Kidney (tissue), 14 donors: ENCODE results near the gene ADRA2B. TPM values are rescaled to one million over a fixed set of nuclear protein-coding genes. Genes with fewer than 3 reads are reported as not detected.
"Not testable (repeated sequence)": the region's sequence is repeated elsewhere in the genome, so short reads cannot be mapped to it uniquely, and the experiment has no call there.

Source experiments
- DNase-seq, 5 donors: peaks; one replicate each; pipeline ENCODE4 v3.0.0-alpha.2; 2013 to 2020
- FAIRE-seq: peaks from 2 replicates; lab custom pipeline; 2012; peaks lifted over from hg19 to GRCh38; lab: Jason Lieb, UNC
- H3K27ac ChIP-seq, 2 donors: one replicate each; pipeline ENCODE4 v1.7.0; 2013; ENCODE audit warnings: low read depth in 2 of 2, low read length in 2 of 2, inconsistent platforms in 1 of 2
- H3K27me3 ChIP-seq: one replicate; pipeline ENCODE4 v1.7.1; 2013; ENCODE audit warnings: low read length, inconsistent platforms; ENCODE audit not compliant: control insufficient read depth, insufficient read depth
- H3K36me3 ChIP-seq, 3 donors: one replicate each; pipeline versions ENCODE4 v1.7.0 to v1.7.1; 2013; ENCODE audit warnings: low read length in 3 of 3, control low read depth in 1 of 3, inconsistent platforms in 1 of 3; ENCODE audit not compliant: insufficient read depth in 3 of 3, control insufficient read depth in 2 of 3
- H3K4me1 ChIP-seq, 3 donors: one replicate each; pipeline versions ENCODE4 v1.7.0 to v1.7.1; 2013; ENCODE audit warnings: low read length in 3 of 3, inconsistent platforms in 1 of 3, low read depth in 1 of 3; ENCODE audit not compliant: control insufficient read depth in 2 of 3, insufficient read depth in 2 of 3
- H3K4me3 ChIP-seq, 3 donors: one replicate each; pipeline versions ENCODE4 v1.7.0 to v1.8.1; 2013; ENCODE audit warnings: low read length in 3 of 3, control low read depth in 1 of 3, inconsistent platforms in 1 of 3
- H3K9ac ChIP-seq, 3 donors: one replicate each; pipeline versions ENCODE4 v1.7.0 to v1.7.1; 2013; ENCODE audit warnings: low read length in 3 of 3, control low read depth in 1 of 3, inconsistent platforms in 1 of 3
- H3K9me3 ChIP-seq, 3 donors: one replicate each; pipeline versions ENCODE4 v1.7.0 to v1.7.1; 2013; ENCODE audit warnings: low read length in 3 of 3, control low read depth in 1 of 3, inconsistent platforms in 1 of 3; ENCODE audit not compliant: control insufficient read depth in 2 of 3, insufficient read depth in 1 of 3
- CTCF ChIP-seq: IDR thresholded peaks from 3 replicates; pipeline ENCODE4 v1.5.1; 2012; ENCODE audit warnings: mild to moderate bottlenecking, moderate library complexity, borderline replicate concordance; ENCODE audit not compliant: insufficient read depth; ENCODE audit errors: extremely low read depth
- intact Hi-C: fragments of 100-400 bp; cut with DNase I; formaldehyde crosslinking; loops from one replicate; pipeline ENCODE4 v1.11.1; 2022
- polyA plus RNA-seq: library from polyadenylated mRNA; stranded (reverse); fragments of 350-450 nt; fragmentation: Illumina TruSeq; extraction: RNeasy Lipid Tissue Mini Kit (QIAGEN cat#74804); gene quantifications from one replicate; pipeline ENCODE4 v1.2.3, GENCODE V29; 2014; ENCODE audit warnings: low read depth, low replicate concordance; ENCODE audit not compliant: insufficient read depth
- total RNA-seq: library from RNA; stranded (reverse); fragmentation: NEBNext Ultra II Directional; extraction: Animal tissue kit (Norgen Biotek cat#: 25700); gene quantifications from one replicate; pipeline ENCODE4 v1.2.1, GENCODE V29; 2021
- donor health status: control.
- donor health status: control.
- donor health status: control.
- donor health status: control.
- donor health status: control.
- donor health status: DM: yes; HTN: yes; CAD: no.
- donor health status: Normal renal cell carcinoma (clear cell type).

ADRA2B gene
- total and polyA plus RNA-seq, 2 donors from 2014 or later, result 1.4 to 4.8 TPM

DNA sequence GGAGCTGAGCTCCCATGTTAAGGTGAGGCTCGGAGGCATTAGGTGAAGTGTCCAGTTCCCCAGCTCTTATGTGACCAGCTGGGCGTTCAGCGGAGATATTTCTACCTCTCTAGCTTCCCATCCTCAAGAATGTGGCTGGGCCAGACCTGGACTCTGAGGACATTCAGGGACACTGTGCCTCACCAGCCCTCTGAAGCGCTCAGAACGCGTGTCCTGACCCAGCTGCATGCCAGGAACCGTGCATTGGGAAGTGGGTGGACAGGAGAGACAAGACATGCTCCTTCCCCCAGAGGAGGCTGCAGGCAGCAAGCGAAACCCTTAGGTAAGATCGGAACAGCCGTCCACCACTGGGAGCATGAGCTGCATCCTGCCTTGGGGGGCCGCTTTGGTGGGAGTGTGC, 43.6 kb downstream of the ADRA2B start:
- Histone ChIP-seq H3K9ac (no peak overlapping the region), H3K27me3 (no peaks in the 10 kb centered on the region), H3K9me3 (peaks cover 0 to 15% (median 4%) of the 10 kb centered on the region in 3 donors), H3K36me3 (no peaks in the 10 kb centered on the region), H3K4me3 (no peak overlapping the region), H3K4me1 (no peaks in the 10 kb centered on the region), H3K27ac (no peak overlapping the region)
- DNase-seq, result no peak
- TF ChIP-seq CTCF, result no peak
- FAIRE-seq, result no peak
- intact Hi-C loops, result no loop called here

DNA sequence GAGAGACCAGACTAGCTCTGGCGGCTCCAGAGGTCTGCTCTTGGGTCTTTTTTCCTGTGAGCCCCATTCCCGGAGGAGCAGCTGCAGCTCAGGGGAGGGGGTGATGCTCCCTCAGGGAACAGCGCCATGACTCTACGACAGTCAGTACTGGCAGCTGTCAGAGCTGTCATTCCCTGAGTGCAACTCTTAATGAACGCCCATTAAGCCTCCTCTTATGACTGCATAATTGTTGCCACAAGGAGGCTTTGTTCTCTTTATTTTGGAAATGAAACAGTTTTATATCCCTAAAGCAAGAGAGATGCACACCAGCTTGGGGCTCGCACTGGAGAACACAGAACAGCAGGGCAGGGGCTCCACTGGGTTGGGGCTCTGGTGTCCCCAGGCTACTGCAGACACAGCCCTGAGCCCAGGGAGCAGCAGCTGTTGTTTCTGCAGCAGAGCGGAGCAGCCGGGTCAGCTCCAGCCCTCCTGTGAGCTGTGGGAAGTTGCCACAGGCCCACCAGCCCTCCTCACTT, 44.3 kb downstream of the ADRA2B start:
- H3K9me3 ChIP-seq, result peaks cover 0 to 15% (median 4%) of the 10 kb centered on the region in 3 donors
- H3K27ac ChIP-seq, H3K27me3 ChIP-seq, H3K4me3 ChIP-seq, intact Hi-C loops, H3K36me3 ChIP-seq, H3K4me1 ChIP-seq, DNase-seq, H3K9ac ChIP-seq, FAIRE-seq: not testable (repeated sequence)

- H3K9me3 ChIP-seq, result peaks cover 0 to 11% (median 4%) of the 10 kb centered on the region in 3 donors
- H3K36me3 ChIP-seq, DNase-seq, H3K9ac ChIP-seq, H3K4me3 ChIP-seq, intact Hi-C loops, H3K4me1 ChIP-seq, H3K27me3 ChIP-seq, FAIRE-seq, H3K27ac ChIP-seq: not testable (repeated sequence)
These were observed 45.0 kb downstream of the ADRA2B start for GRCh38 chr2:96071087-96071976.

DNA sequence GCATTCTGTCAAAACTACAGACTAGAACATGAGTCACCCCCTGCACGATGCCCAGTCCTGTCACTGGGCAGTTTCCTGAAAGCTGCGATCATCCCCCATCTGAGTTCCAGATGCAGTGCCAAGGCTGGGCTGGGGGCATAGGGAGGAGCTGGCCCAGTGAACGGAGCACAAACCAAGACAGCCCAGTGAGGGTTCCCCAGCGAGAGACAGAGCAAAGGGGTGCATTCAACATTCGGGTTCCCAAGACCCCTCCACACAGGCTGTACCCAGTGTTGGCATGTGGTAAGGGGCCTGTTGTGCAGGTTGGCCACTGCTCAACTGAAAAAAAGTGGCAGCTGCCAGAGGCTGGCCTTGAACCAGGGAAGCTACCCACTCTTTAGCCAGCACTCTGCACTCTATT, 46.0 kb downstream of the ADRA2B start:
- H3K27me3 ChIP-seq, H3K9me3 ChIP-seq, H3K27ac ChIP-seq, H3K4me3 ChIP-seq, FAIRE-seq, H3K36me3 ChIP-seq, intact Hi-C loops, H3K9ac ChIP-seq, H3K4me1 ChIP-seq, DNase-seq: not testable (repeated sequence)

GRCh38 chr2:96069878-96070277, 46.5 kb downstream of the ADRA2B start:
- H3K9me3 ChIP-seq, intact Hi-C loops, H3K27ac ChIP-seq, H3K4me1 ChIP-seq, FAIRE-seq, H3K9ac ChIP-seq, DNase-seq, H3K36me3 ChIP-seq, H3K4me3 ChIP-seq, H3K27me3 ChIP-seq: not testable (repeated sequence)

DNA sequence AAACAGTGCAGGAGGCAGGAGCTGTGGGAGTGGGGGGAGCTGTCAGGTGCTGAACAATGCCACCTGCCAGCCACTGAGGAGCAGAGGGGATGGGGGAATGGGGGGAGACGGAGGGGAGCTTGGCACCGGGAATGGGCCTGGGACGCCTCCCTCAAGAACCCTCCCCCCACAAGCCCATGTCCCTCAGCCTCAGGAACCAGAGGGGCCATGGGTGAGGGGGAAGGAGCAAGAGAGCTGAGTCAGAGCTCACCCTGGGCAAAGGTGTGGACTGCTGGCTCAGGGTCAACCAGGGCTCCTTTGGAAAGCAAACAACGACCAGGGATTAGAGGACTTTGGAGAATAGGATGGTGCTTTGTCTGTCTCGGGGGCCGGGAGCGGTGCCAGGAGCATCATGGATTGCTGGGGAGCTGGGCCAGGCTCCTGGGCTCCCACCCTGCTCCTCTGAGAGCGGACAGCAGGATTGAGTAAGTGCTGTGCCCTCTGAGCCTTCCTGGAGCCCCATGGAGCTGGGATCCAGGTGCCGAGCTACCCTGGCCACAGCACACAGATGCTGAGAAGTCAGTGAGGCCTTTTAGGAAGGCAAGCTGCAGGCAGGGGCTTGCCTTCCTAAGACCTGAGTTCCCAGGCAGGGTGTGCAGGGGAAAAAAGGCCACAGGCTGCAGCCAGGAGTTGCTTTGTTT, 48.3 kb downstream of the ADRA2B start:
- FAIRE-seq, H3K36me3 ChIP-seq, H3K9ac ChIP-seq, H3K9me3 ChIP-seq, intact Hi-C loops, H3K4me3 ChIP-seq, H3K27me3 ChIP-seq, H3K27ac ChIP-seq, H3K4me1 ChIP-seq: not testable (repeated sequence)
- DNase-seq, result peak in 1 of 5 donors; percentile 56

- DNase-seq, H3K9ac ChIP-seq, H3K4me1 ChIP-seq, H3K4me3 ChIP-seq, H3K36me3 ChIP-seq, FAIRE-seq, intact Hi-C loops, H3K9me3 ChIP-seq, H3K27ac ChIP-seq, H3K27me3 ChIP-seq: not testable (repeated sequence)
These were observed 49.2 kb downstream of the ADRA2B start for GRCh38 chr2:96067098-96067660.
